CD4-positive, alpha-beta memory T cell (primary cell): Measurements from ENCODE around the gene GSK3A. TPM values are rescaled to one million over a fixed set of nuclear protein-coding genes. Genes with fewer than 3 reads are reported as not detected.
"Not testable (repeated sequence)": the region's sequence is repeated elsewhere in the genome, so short reads cannot be mapped to it uniquely, and the experiment has no call there.

Experiments
- CTCF ChIA-PET: fragments of 350-600 bp; sonication (Branson Sonifier 250); formaldehyde crosslinking; loops from one replicate; lab custom pipeline; 2021; ENCODE audit warnings: inconsistent platforms; ENCODE audit not compliant: partially characterized antibody; lab: Charles Lee
- POLR2A ChIA-PET: fragments of 350-600 bp; sonication (Branson Sonifier 250); formaldehyde crosslinking; loops from one replicate; lab custom pipeline; 2021; ENCODE audit not compliant: partially characterized antibody; lab: Charles Lee
- DNase-seq, 5 donors: peaks; one replicate each; pipeline versions ENCODE4 v3.0.0 to v3.0.0-alpha.2; 2020 to 2022; ENCODE audit warnings: mixed read lengths in 1 of 5
- H3K27ac ChIP-seq: one replicate; pipeline ENCODE4 v1.7.0; 2013; ENCODE audit warnings: low read depth, low read length
- H3K27me3 ChIP-seq: 2 replicates; pipeline ENCODE4 v1.7.0; 2013; ENCODE audit warnings: mild to moderate bottlenecking, low read length, moderate library complexity; ENCODE audit not compliant: insufficient read depth
- H3K36me3 ChIP-seq: 2 replicates; pipeline ENCODE4 v1.7.0; 2013; ENCODE audit warnings: mild to moderate bottlenecking, low read length, moderate library complexity; ENCODE audit not compliant: insufficient read depth
- H3K4me1 ChIP-seq: 2 replicates; pipeline ENCODE4 v1.7.0; 2013; ENCODE audit warnings: mild to moderate bottlenecking, low read length, moderate library complexity; ENCODE audit not compliant: insufficient read depth
- H3K4me3 ChIP-seq, 2 donors: one replicate each; pipeline ENCODE4 v1.7.0; 2013; ENCODE audit warnings: low read length in 2 of 2, mild to moderate bottlenecking in 1 of 2
- H3K9me3 ChIP-seq, 2 donors: one replicate each; pipeline ENCODE4 v1.7.0; 2013; ENCODE audit warnings: low read length in 2 of 2, control low read depth in 1 of 2; ENCODE audit not compliant: control insufficient read depth in 1 of 2
- H3K27ac Mint-ChIP-seq, 7 donors: one replicate each; pipeline ENCODE4 v1.8.0; 2020 to 2021; ENCODE audit warnings: mixed read lengths in 7 of 7, mild to moderate bottlenecking in 6 of 7, inconsistent platforms in 3 of 7, moderate library complexity in 3 of 7
- H3K27me3 Mint-ChIP-seq, 2 donors: one replicate each; pipeline ENCODE4 v1.8.0; 2020 to 2021; ENCODE audit warnings: mixed read lengths in 2 of 2
- H3K36me3 Mint-ChIP-seq, 2 donors: one replicate each; pipeline ENCODE4 v1.8.0; 2020 to 2021; ENCODE audit warnings: mixed read lengths in 2 of 2, inconsistent platforms in 1 of 2, mild to moderate bottlenecking in 1 of 2
- H3K4me1 Mint-ChIP-seq, 4 donors: one replicate each; pipeline ENCODE4 v1.8.0; 2020 to 2021; ENCODE audit warnings: mixed read lengths in 4 of 4, mild to moderate bottlenecking in 1 of 4
- H3K4me3 Mint-ChIP-seq, 8 donors: one replicate each; pipeline ENCODE4 v1.8.0; 2020 to 2021; ENCODE audit warnings: mixed read lengths in 8 of 8, mild to moderate bottlenecking in 7 of 8, moderate library complexity in 6 of 8, inconsistent platforms in 3 of 8
- H3K9me3 Mint-ChIP-seq, 8 donors: one replicate each; pipeline ENCODE4 v1.8.0; 2020 to 2021; ENCODE audit warnings: mixed read lengths in 8 of 8, mild to moderate bottlenecking in 5 of 8, inconsistent platforms in 3 of 8, moderate library complexity in 1 of 8
- intact Hi-C: fragments of 100-400 bp; cut with micrococcal nuclease; formaldehyde crosslinking; loops from one replicate; pipeline ENCODE4 v1.15.1; 2023
- polyA plus RNA-seq, 2 donors: library from polyadenylated mRNA; unstranded; fragments of 300-500 nt; fragmentation: Illumina TruSeq; gene quantifications; one replicate each; pipeline ENCODE4 v1.2.3, GENCODE V29; 2021
- total RNA-seq, 2 experiments: library from RNA; stranded (reverse); gene quantifications; one replicate each; pipeline ENCODE4 v1.2.3, GENCODE V29; 2021

Gene GSK3A
- total and polyA plus RNA-seq, 4 experiments from 2014 or later: 10.0 to 38.9 (median 30.0) TPM

DNA sequence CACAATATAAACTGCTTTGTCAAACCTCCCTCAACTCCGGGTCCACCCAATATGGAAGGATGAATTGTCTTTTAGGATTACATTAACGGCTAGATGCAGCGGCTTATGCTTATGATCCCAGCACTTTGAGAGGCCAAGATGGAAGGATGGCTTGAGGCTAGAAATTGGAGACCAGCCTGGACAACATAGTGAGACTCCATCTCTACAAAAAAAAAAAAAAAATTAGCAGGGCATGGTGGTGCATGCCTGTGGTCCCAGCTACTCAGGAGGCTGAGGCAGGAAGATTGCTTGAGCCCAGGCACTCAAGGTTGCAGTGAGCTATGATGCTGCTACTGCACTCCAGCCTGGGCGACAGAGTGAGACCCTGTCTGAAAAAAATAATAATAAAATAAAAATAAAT is 23.7 kb upstream of the GSK3A start:
- DNase-seq, H3K27me3 ChIP-seq, H3K4me3 Mint-ChIP-seq, H3K4me3 ChIP-seq, H3K36me3 Mint-ChIP-seq, H3K27ac ChIP-seq, H3K27me3 Mint-ChIP-seq, CTCF ChIA-PET, H3K9me3 ChIP-seq, H3K36me3 ChIP-seq, H3K9me3 Mint-ChIP-seq: not testable (repeated sequence)
- peaks cover 0 to 25% (median 19%) of the 10 kb centered on the region in 4 donors for H3K4me1 Mint-ChIP-seq
- POLR2A ChIA-PET: interaction anchor here (1.0 to 8.1 kb wide), 3 partner anchors 10 to 23 kb away, joined by 3 to 131 read pairs (median 73); partner anchors contain the start of gene GSK3A
- H3K27ac Mint-ChIP-seq: peak overlapping the region in 1 of 7 donors; percentile 8
- intact Hi-C loops: loop anchor here (5.0 kb wide), 1 partner anchor 156 kb away; no protein-coding TSS in a partner anchor
- peaks cover 25% of the 10 kb centered on the region for H3K4me1 ChIP-seq

DNA sequence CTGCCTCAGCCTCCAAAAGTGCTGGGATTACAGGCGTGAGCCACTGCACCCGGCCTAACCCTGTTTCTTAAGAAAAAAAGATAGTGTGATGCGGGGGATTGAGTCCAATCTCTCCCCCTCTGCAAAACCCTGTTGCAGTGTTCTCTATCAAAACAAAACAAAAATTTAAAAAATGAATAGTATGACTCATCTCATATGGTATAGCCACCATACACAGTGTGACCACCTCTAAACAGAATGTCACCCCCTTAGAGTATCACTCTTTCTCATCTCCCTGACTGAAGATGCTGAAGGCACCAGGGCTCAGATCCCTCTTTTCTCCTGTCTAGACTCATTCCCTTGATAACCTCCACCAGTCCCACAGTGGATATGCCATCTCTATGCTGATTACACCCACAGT is 19.4 kb upstream of the GSK3A start:
- Mint-ChIP-seq H3K4me1 (peaks cover 0 to 4% (median 1%) of the 10 kb centered on the region in 4 donors), H3K27me3 (no peaks in the 10 kb centered on the region), H3K36me3 (no peaks in the 10 kb centered on the region), H3K27ac (peak overlapping the region in 1 of 7 donors; percentile 59), H3K9me3 (no peaks in the 10 kb centered on the region), H3K4me3 (no peak overlapping the region)
- no peak for DNase-seq
- POLR2A ChIA-PET: no interaction called here
- intact Hi-C loops: no loop called here
- Histone ChIP-seq H3K9me3 (no peaks in the 10 kb centered on the region), H3K27ac (no peak overlapping the region), H3K4me3 (no peak overlapping the region), H3K27me3 (no peaks in the 10 kb centered on the region), H3K36me3 (no peaks in the 10 kb centered on the region), H3K4me1 (no peaks in the 10 kb centered on the region)
- CTCF ChIA-PET: interaction anchor here (2.0 kb wide), 1 partner anchor 18 kb away, joined by 7 read pairs; no protein-coding TSS in a partner anchor

DNA sequence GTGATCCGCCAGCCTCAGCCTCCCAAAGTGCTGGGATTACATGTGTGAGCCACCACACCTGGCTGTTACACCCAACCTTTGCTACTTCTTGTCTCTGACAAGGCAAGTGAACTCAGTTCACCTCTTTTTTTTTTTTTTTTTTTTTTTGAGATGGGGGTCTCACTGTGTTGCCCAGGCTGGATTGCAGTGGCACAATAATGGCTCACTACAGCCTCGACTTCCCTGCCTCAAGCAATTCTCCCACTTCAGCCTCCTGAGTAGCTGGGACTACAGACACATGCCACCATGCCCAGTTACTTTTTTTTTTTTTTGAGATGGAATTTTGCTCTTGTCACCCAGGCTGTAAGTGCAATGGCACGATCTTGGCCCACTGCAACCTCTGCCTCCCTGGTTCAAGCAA is 15.4 kb upstream of the GSK3A start:
- intact Hi-C loops, H3K4me3 ChIP-seq, H3K4me3 Mint-ChIP-seq, H3K36me3 Mint-ChIP-seq, H3K27me3 Mint-ChIP-seq, H3K27ac ChIP-seq, H3K9me3 Mint-ChIP-seq, DNase-seq, H3K27me3 ChIP-seq, H3K9me3 ChIP-seq, H3K36me3 ChIP-seq: not testable (repeated sequence)
- peaks cover 13% of the 10 kb centered on the region for H3K4me1 ChIP-seq
- H3K4me1 Mint-ChIP-seq: peaks cover 4 to 17% (median 11%) of the 10 kb centered on the region in 4 donors
- ChIA-PET POLR2A (interaction anchor here (1.3 to 1.7 kb wide), 2 partner anchors 17 to 28 kb away, joined by 3 to 4 read pairs; no protein-coding TSS in a partner anchor), CTCF (interaction anchor here (0.7 to 1.6 kb wide), 2 partner anchors 22 to 1514 kb away, joined by 3 to 8 read pairs; no protein-coding TSS in a partner anchor)
- peak overlapping the region in 2 of 7 donors; percentile 35 to 56 for H3K27ac Mint-ChIP-seq

DNA sequence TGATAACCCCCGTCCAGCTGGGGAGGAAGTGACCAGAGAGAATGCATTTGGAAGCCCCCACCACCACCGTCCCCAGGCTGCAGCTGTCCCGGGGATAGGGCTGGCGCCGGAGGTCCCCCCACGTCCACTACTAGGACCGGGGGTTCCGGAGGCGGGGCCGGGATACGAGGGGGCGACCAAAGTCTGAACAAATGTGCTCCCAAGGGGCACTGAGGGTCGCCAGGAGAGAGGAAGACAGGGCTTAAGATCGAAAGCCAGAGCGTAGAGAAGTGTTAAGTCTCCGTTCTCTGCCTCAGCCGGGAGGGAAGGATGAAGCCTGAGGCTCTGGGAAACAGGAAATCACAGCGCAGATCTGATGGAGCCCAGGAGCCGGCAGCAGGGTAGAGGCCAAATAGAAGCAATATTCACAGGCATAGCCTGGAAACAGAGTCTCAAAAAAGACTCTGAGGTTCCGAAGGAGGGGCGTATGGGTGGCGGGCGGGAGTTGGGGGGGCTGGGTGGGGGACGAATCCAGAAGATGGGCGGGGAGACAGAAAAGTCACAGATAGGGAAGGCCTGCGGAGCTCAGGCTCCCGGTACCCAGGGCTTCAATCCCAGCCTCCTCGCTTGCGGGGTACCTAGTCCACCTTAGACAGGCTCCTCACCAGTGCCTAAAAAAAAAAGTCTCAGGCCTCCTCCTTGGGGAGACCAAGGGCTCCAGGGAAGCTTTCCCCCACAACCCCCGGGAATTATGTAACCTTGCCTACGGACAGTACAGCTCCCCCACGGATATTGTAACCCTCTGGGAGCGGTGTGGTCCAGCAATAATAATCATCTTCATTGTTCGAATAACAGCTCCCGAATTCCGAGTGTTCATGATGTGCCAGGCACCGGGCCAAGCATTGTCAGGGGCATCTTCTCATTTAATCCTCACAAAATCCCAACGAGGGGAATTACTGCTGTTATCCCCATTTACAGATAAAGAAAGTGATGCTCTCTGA is 13.7 kb upstream of the GSK3A start:
- peaks cover 3 to 4% of the 10 kb centered on the region in 2 donors for H3K27me3 Mint-ChIP-seq
- Histone ChIP-seq H3K27me3 (no peaks in the 10 kb centered on the region), H3K36me3 (no peaks in the 10 kb centered on the region), H3K4me1 (peaks cover 29% of the 10 kb centered on the region), H3K4me3 (peak overlapping the region; percentile 36 to 45), H3K27ac (peak overlapping the region; percentile 93), H3K9me3 (no peaks in the 10 kb centered on the region)
- intact Hi-C loops: loop anchor here (1.0 to 2.0 kb wide), 6 partner anchors 12 to 69 kb away; partner anchors contain the start of genes DEDD2, MEGF8, PAFAH1B3 and PRR19
- H3K36me3 Mint-ChIP-seq: peaks cover 0 to 13% of the 10 kb centered on the region in 2 donors
- H3K4me1 Mint-ChIP-seq: peaks cover 12 to 32% (median 23%) of the 10 kb centered on the region in 4 donors
- ChIA-PET CTCF (interaction anchor here (1.2 to 1.3 kb wide), 2 partner anchors 13 to 23 kb away, joined by 4 to 6 read pairs; partner anchors contain the start of gene GSK3A), POLR2A (interaction anchor here (0.8 to 1.7 kb wide), 12 partner anchors 10 to 46 kb away, joined by 3 to 22 read pairs (median 4); partner anchors contain the start of genes CIC, GSK3A and PAFAH1B3)
- H3K27ac Mint-ChIP-seq: peak overlapping the region; percentile 81 to 88 (median 86)
- no peak for DNase-seq
- peak overlapping the region; percentile 76 to 88 (median 82) for H3K4me3 Mint-ChIP-seq
- no peaks in the 10 kb centered on the region for H3K9me3 Mint-ChIP-seq

DNA sequence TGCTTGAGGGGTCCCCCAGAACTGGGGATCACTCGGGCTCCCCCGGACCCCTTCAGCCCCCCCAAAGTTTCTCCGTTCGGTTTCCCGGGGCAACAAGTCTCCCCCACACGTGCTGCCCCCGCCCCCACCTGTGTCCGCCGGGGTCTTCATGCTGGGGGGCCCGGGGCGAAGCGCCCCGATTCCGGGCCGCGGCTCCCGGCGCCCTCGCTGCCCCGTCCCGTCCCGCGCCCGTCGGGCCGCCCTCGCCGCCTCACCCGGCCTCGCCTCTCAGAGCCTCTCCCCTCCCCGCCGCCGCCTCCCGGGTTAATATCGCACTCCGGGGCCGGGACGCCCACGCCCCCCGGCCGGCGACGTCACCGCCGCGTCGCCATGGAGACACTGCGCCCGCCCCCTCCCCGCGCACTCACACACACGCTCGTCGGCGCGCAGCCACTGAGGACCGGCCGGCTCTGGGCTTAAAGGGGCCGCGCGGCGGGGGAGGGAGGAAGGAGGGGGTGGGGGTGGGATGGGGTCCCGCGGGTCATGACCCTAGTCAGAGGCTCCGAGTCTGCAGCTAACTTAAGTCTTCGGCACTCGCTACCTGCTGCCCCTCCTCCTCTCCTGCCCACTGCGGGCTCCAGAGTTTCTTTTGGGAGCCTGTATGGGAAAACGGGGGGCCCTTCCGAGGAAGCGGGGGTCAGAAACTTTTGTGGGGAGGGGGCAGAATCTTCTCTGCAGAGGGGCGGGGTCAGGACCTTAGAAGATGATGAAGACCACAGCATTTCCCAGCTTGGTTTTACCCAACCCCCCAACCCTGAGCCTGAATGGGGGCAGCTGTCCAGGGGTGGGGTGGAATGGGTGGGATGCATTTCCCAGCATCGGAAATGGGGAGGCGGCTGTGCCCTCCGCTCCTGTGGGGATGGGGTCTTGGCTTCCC is 12.7 kb upstream of the GSK3A start, which contains the start of gene ERF:
ERF (minus strand) TSS at position 279 of the 916 bp plus-strand sequence; CDS start at position 150, 129 bp downstream.
- ChIA-PET CTCF (interaction anchor here (1.2 to 1.3 kb wide), 2 partner anchors 12 to 24 kb away, joined by 4 to 6 read pairs; partner anchors contain the start of gene GSK3A), POLR2A (interaction anchor here (0.9 to 1.7 kb wide), 11 partner anchors 11 to 47 kb away, joined by 3 to 22 read pairs (median 4); partner anchors contain the start of genes CIC, GSK3A and PAFAH1B3)
- peak; percentile 92 to 95 (median 94) for DNase-seq
- intact Hi-C loops: loop anchor here (1.0 to 2.0 kb wide), 7 partner anchors 11 to 70 kb away; partner anchors contain the start of genes DEDD2, MEGF8, PAFAH1B3 and PRR19
- Mint-ChIP-seq H3K9me3 (no peaks in the 10 kb centered on the region), H3K27ac (peak within 1 kb of the TSS; percentile 81 to 88 (median 86)), H3K4me3 (peak within 1 kb of the TSS; percentile 76 to 88 (median 82)), H3K36me3 (peaks cover 0 to 13% of the 10 kb centered on the region in 2 donors), H3K4me1 (peaks cover 12 to 40% (median 27%) of the 10 kb centered on the region in 4 donors), H3K27me3 (peaks cover 3 to 4% of the 10 kb centered on the region in 2 donors)
- H3K27ac ChIP-seq: peak within 1 kb of the TSS; percentile 93
- H3K4me3 ChIP-seq: peak within 1 kb of the TSS; percentile 69 to 90
- no peaks in the 10 kb centered on the region for H3K9me3 ChIP-seq
- H3K27me3 ChIP-seq: no peaks in the 10 kb centered on the region
- H3K36me3 ChIP-seq: no peaks in the 10 kb centered on the region
- H3K4me1 ChIP-seq: peaks cover 35% of the 10 kb centered on the region
